DOHH2 (cell line): ENCODE results near the gene MIGA2.

Source experiments
- H3F3A ChIP-seq: fragments of 200-600 bp; sonication (generic), shearing (Covaris generic); 2 replicates; pipeline ENCODE4 v1.6.0; 2016; ENCODE audit warnings: antibody characterized with exemption, mild to moderate bottlenecking; ENCODE audit not compliant: control insufficient read depth, insufficient read depth
- H3K27ac ChIP-seq: fragments of 200-600 bp; sonication (generic); 2 replicates; pipeline ENCODE4 v1.5.1; 2014; ENCODE audit warnings: low read depth, mild to moderate bottlenecking, low read length, moderate library complexity
- H3K27me3 ChIP-seq: fragments of 200-600 bp; sonication (generic); 2 replicates; pipeline ENCODE4 v1.6.1; 2014; ENCODE audit warnings: mild to moderate bottlenecking, low read length, mixed read lengths; ENCODE audit not compliant: control insufficient read depth
- H3K36me3 ChIP-seq: fragments of 200-600 bp; sonication (generic); 2 replicates; pipeline ENCODE4 v1.6.1; 2014; ENCODE audit warnings: mild to moderate bottlenecking, low read length, moderate library complexity, mixed read lengths; ENCODE audit not compliant: control insufficient read depth
- H3K4me1 ChIP-seq: fragments of 200-600 bp; sonication (generic); 2 replicates; pipeline ENCODE4 v1.6.1; 2014; ENCODE audit warnings: mild to moderate bottlenecking, low read length, mixed read lengths; ENCODE audit not compliant: control insufficient read depth
- H3K4me2 ChIP-seq: fragments of 200-600 bp; sonication (generic); 2 replicates; pipeline ENCODE4 v1.6.0; 2014; ENCODE audit warnings: mild to moderate bottlenecking, low read length, moderate library complexity
- H3K4me3 ChIP-seq: fragments of 200-600 bp; sonication (generic); 2 replicates; pipeline ENCODE4 v1.5.1; 2014; ENCODE audit warnings: mild to moderate bottlenecking, low read length, mixed read lengths
- H3K79me2 ChIP-seq: fragments of 200-600 bp; sonication (generic); 2 replicates; pipeline ENCODE4 v1.6.1; 2014; ENCODE audit warnings: mild to moderate bottlenecking, low read length, mixed read lengths; ENCODE audit not compliant: control insufficient read depth
- H3K9me2 ChIP-seq: fragments of 200-600 bp; sonication (generic); replicated peaks from 2 replicates; pipeline ENCODE4 v1.6.1; 2014; ENCODE audit warnings: mild to moderate bottlenecking, low read length, mixed read lengths; ENCODE audit not compliant: control insufficient read depth
- H3K9me3 ChIP-seq: fragments of 200-600 bp; sonication (generic); 2 replicates; pipeline ENCODE4 v1.6.1; 2014; ENCODE audit warnings: antibody characterized with exemption, low read length, mixed read lengths; ENCODE audit not compliant: control insufficient read depth, insufficient read depth
- H4K20me1 ChIP-seq: fragments of 200-600 bp; sonication (generic); 2 replicates; pipeline ENCODE4 v1.6.0; 2014; ENCODE audit warnings: low read depth, mild to moderate bottlenecking, antibody characterized with exemption, low read length, moderate library complexity; ENCODE audit not compliant: control insufficient read depth, insufficient read depth
- EZH2phosphoT487 ChIP-seq: fragments of 200-600 bp; sonication (generic); IDR thresholded peaks from 2 replicates; pipeline ENCODE4 v1.6.1; 2017; ENCODE audit warnings: borderline replicate concordance, mild to moderate bottlenecking, antibody characterized with exemption, low read length, moderate library complexity, mixed read lengths
- TF ChIP-seq, protein P1 (sequence below): fragments of 200-600 bp; sonication (generic); IDR thresholded peaks from one replicate; pipeline ENCODE4 v1.5.1; 2014; ENCODE audit warnings: antibody characterized with exemption, mild to moderate bottlenecking, low read depth, low read length; ENCODE audit not compliant: poor library complexity, severe bottlenecking

MIGA2 gene

DNA sequence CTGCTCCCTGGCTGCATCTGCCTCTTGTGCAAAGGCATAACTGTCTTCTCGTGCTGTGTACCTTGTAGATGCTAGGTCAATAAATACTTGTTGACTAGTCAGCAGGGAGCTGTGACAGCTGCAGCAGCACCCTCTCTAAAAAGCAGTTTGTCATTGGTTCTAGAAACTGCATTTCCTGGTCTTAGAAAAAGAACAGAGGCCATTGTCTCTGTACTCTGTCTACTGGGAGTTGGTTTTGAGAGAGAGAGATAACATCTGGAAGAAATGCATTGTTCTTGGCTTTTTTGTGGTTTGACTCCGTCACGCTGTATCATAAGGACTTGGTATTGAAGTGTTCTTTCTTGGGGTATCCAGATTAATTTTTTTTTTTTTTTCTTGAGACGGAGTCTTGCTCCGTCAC, 40.6 kb upstream of the MIGA2 start:
- Histone ChIP-seq H3F3A (no peaks in the 10 kb centered on the region), H3K4me3 (no peak overlapping the region), H3K27me3 (no peaks in the 10 kb centered on the region), H3K79me2 (no peaks in the 10 kb centered on the region), H3K27ac (no peak overlapping the region), H3K4me2 (no peak overlapping the region), H3K9me2 (no peaks in the 10 kb centered on the region), H3K4me1 (no peaks in the 10 kb centered on the region), H4K20me1 (no peaks in the 10 kb centered on the region), H3K36me3 (peaks cover 86% of the 10 kb centered on the region), H3K9me3 (no peaks in the 10 kb centered on the region)
- no peak for TF ChIP-seq EZH2phosphoT487
- TF ChIP-seq, protein P1, sequence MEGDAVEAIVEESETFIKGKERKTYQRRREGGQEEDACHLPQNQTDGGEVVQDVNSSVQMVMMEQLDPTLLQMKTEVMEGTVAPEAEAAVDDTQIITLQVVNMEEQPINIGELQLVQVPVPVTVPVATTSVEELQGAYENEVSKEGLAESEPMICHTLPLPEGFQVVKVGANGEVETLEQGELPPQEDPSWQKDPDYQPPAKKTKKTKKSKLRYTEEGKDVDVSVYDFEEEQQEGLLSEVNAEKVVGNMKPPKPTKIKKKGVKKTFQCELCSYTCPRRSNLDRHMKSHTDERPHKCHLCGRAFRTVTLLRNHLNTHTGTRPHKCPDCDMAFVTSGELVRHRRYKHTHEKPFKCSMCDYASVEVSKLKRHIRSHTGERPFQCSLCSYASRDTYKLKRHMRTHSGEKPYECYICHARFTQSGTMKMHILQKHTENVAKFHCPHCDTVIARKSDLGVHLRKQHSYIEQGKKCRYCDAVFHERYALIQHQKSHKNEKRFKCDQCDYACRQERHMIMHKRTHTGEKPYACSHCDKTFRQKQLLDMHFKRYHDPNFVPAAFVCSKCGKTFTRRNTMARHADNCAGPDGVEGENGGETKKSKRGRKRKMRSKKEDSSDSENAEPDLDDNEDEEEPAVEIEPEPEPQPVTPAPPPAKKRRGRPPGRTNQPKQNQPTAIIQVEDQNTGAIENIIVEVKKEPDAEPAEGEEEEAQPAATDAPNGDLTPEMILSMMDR: no peak

GRCh38 chr9:128998462-128998861, 38.0 kb upstream of the MIGA2 start:
- no peaks in the 10 kb centered on the region for H3K4me1 ChIP-seq
- no peaks in the 10 kb centered on the region for H3K9me3 ChIP-seq
- no peaks in the 10 kb centered on the region for H3K27me3 ChIP-seq
- H3K36me3 ChIP-seq: peaks cover 94% of the 10 kb centered on the region
- H3F3A ChIP-seq: no peaks in the 10 kb centered on the region; the same call in 1 of the 2 replicates
- no peak overlapping the region for H3K4me3 ChIP-seq
- H3K4me2 ChIP-seq: no peak overlapping the region
- TF ChIP-seq, protein P1: no peak
- TF ChIP-seq EZH2phosphoT487: no peak
- no peaks in the 10 kb centered on the region for H3K9me2 ChIP-seq
- H3K79me2 ChIP-seq: no peaks in the 10 kb centered on the region
- no peaks in the 10 kb centered on the region for H4K20me1 ChIP-seq
- H3K27ac ChIP-seq: no peak overlapping the region

DNA sequence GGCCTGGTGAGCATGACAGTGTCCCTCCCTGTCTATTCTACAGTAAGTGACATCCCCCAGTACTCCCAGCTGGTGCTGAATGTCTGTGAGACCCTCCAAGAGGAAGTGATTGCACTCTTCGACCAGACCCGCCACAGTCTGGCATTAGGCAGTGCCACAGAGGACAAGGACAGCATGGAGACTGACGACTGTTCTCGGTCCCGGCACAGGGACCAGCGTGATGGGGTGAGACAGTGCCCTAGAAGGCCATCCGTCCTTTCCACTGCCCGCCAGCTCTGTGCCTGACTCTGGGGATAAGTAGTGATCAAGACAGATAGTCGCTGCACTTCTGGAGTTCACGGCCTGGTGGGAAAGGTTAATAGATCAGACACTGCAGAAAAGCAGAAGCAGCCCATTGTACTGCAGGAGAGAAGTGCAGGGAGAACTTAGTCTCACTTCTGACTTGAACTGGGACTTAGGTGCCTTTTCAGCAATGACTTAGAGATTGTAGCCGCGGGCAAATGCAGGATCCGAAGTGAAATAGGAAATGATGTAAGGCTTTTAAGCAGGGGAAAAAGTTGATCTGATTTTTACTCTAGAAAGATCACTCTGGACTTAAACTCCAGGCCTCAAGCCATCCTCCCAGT, 36.7 kb upstream of the MIGA2 start:
- Histone ChIP-seq H3K4me3 (no peak overlapping the region), H3K4me2 (no peak overlapping the region), H3K27ac (no peak overlapping the region), H4K20me1 (no peaks in the 10 kb centered on the region), H3K27me3 (no peaks in the 10 kb centered on the region), H3K9me3 (no peaks in the 10 kb centered on the region), H3F3A (no peaks in the 10 kb centered on the region; the same call in 1 of the 2 replicates), H3K4me1 (no peaks in the 10 kb centered on the region), H3K9me2 (no peaks in the 10 kb centered on the region), H3K36me3 (peaks cover 86% of the 10 kb centered on the region), H3K79me2 (no peaks in the 10 kb centered on the region)
- no peak for TF ChIP-seq EZH2phosphoT487
- TF ChIP-seq, protein P1: no peak
